Kidney (tissue), 14 donors: ENCODE results near the gene SYT3. TPM values are rescaled to one million over a fixed set of nuclear protein-coding genes. Genes with fewer than 3 reads are reported as not detected.

ENCODE experiments used
- DNase-seq, 5 donors: peaks; one replicate each; pipeline ENCODE4 v3.0.0-alpha.2; 2013 to 2020
- FAIRE-seq: peaks from 2 replicates; lab custom pipeline; 2012; peaks lifted over from hg19 to GRCh38; lab: Jason Lieb, UNC
- H3K27ac ChIP-seq, 2 donors: one replicate each; pipeline ENCODE4 v1.7.0; 2013; ENCODE audit warnings: low read depth in 2 of 2, low read length in 2 of 2, inconsistent platforms in 1 of 2
- H3K27me3 ChIP-seq: one replicate; pipeline ENCODE4 v1.7.1; 2013; ENCODE audit warnings: low read length, inconsistent platforms; ENCODE audit not compliant: control insufficient read depth, insufficient read depth
- H3K36me3 ChIP-seq, 3 donors: one replicate each; pipeline versions ENCODE4 v1.7.0 to v1.7.1; 2013; ENCODE audit warnings: low read length in 3 of 3, control low read depth in 1 of 3, inconsistent platforms in 1 of 3; ENCODE audit not compliant: insufficient read depth in 3 of 3, control insufficient read depth in 2 of 3
- H3K4me1 ChIP-seq, 3 donors: one replicate each; pipeline versions ENCODE4 v1.7.0 to v1.7.1; 2013; ENCODE audit warnings: low read length in 3 of 3, inconsistent platforms in 1 of 3, low read depth in 1 of 3; ENCODE audit not compliant: control insufficient read depth in 2 of 3, insufficient read depth in 2 of 3
- H3K4me3 ChIP-seq, 3 donors: one replicate each; pipeline versions ENCODE4 v1.7.0 to v1.8.1; 2013; ENCODE audit warnings: low read length in 3 of 3, control low read depth in 1 of 3, inconsistent platforms in 1 of 3
- H3K9ac ChIP-seq, 3 donors: one replicate each; pipeline versions ENCODE4 v1.7.0 to v1.7.1; 2013; ENCODE audit warnings: low read length in 3 of 3, control low read depth in 1 of 3, inconsistent platforms in 1 of 3
- H3K9me3 ChIP-seq, 3 donors: one replicate each; pipeline versions ENCODE4 v1.7.0 to v1.7.1; 2013; ENCODE audit warnings: low read length in 3 of 3, control low read depth in 1 of 3, inconsistent platforms in 1 of 3; ENCODE audit not compliant: control insufficient read depth in 2 of 3, insufficient read depth in 1 of 3
- intact Hi-C: fragments of 100-400 bp; cut with DNase I; formaldehyde crosslinking; loops from one replicate; pipeline ENCODE4 v1.11.1; 2022
- polyA plus RNA-seq: library from polyadenylated mRNA; stranded (reverse); fragments of 350-450 nt; fragmentation: Illumina TruSeq; extraction: RNeasy Lipid Tissue Mini Kit (QIAGEN cat#74804); gene quantifications from one replicate; pipeline ENCODE4 v1.2.3, GENCODE V29; 2014; ENCODE audit warnings: low read depth, low replicate concordance; ENCODE audit not compliant: insufficient read depth
- total RNA-seq: library from RNA; stranded (reverse); fragmentation: NEBNext Ultra II Directional; extraction: Animal tissue kit (Norgen Biotek cat#: 25700); gene quantifications from one replicate; pipeline ENCODE4 v1.2.1, GENCODE V29; 2021
- TF ChIP-seq, protein P1 (sequence below): IDR thresholded peaks from 3 replicates; pipeline ENCODE4 v1.5.1; 2012; ENCODE audit warnings: mild to moderate bottlenecking, moderate library complexity, borderline replicate concordance; ENCODE audit not compliant: insufficient read depth; ENCODE audit errors: extremely low read depth
- donor health status: control.
- donor health status: control.
- donor health status: control.
- donor health status: control.
- donor health status: control.
- donor health status: DM: yes; HTN: yes; CAD: no.
- donor health status: Normal renal cell carcinoma (clear cell type).

The SYT3 gene
- total and polyA plus RNA-seq, 2 donors from 2014 or later = 0.54 to 0.63 TPM

DNA sequence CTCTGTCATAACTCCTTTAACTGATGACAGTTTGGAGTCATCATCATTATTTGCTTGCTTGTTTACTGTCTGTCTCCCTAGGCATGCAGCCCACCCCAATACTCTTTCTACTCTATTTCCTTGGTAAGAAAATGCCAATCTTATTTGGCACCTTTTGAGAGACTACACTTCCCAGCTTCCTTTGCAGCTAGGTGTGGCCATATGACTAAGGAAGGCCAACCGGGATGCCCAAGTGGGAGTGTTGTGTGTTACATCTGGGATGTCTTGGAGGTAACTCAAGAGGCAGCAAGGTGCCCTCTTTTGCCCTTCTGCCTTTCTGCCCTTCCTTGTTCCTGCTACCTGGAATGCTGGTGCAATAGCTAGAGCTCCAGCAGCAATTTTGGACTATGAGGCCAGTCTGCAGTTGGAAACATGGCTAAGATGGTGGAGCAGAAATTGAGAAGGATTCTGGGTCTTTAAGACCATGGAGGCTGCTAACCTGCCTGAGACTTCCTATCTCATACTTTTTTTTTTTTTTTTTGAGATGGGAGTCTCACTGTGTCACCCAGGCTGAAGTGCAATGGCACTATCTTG is 37.0 kb upstream of the SYT3 start:
- Histone ChIP-seq H3K9me3 (no peaks in the 10 kb centered on the region), H3K4me1 (no peaks in the 10 kb centered on the region), H3K4me3 (no peak overlapping the region), H3K9ac (no peak overlapping the region), H3K27ac (no peak overlapping the region), H3K36me3 (no peaks in the 10 kb centered on the region), H3K27me3 (peaks cover 2% of the 10 kb centered on the region)
- intact Hi-C loops = no loop called here
- FAIRE-seq (no peak), DNase-seq (no peak)
- TF ChIP-seq, protein P1, sequence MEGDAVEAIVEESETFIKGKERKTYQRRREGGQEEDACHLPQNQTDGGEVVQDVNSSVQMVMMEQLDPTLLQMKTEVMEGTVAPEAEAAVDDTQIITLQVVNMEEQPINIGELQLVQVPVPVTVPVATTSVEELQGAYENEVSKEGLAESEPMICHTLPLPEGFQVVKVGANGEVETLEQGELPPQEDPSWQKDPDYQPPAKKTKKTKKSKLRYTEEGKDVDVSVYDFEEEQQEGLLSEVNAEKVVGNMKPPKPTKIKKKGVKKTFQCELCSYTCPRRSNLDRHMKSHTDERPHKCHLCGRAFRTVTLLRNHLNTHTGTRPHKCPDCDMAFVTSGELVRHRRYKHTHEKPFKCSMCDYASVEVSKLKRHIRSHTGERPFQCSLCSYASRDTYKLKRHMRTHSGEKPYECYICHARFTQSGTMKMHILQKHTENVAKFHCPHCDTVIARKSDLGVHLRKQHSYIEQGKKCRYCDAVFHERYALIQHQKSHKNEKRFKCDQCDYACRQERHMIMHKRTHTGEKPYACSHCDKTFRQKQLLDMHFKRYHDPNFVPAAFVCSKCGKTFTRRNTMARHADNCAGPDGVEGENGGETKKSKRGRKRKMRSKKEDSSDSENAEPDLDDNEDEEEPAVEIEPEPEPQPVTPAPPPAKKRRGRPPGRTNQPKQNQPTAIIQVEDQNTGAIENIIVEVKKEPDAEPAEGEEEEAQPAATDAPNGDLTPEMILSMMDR = no peak

DNA sequence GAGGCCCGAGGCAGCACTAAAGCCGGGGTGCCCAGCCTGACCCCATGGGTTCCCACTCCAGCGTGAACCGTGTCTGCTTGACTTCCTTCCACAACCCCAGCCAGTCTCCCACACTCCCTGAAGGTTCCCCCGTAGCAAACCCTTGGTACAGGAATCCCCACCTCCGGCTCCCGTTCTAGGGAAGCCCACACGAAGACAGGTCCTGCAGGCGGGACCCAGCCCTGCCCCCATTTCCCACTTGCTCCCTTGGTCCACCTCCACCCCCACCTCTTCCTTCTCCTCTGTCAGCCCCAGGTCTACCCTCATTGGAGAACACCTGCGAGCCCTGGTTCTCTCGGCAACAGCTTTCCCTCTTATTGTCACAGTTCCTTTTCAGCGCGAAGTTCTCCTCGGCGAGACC is 33.4 kb upstream of the SYT3 start:
- H3K27me3 ChIP-seq = peaks cover 7% of the 10 kb centered on the region
- no peak for FAIRE-seq
- intact Hi-C loops = no loop called here

DNA sequence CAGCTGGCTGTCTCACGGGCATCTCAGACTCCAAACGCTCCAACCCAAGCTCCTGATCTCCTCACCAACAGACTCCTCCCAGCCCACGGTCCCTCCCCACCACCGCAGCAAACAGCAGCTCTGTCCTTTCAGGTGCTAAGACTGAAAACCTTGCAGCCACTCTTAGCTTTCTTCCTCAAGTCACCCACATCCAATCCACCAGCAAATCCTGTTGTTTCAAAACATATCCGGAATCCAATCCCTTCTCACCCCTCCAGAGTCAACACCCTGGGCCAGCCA is 30.4 kb upstream of the SYT3 start:
- Histone ChIP-seq H3K27me3 (peaks cover 7% of the 10 kb centered on the region), H3K4me1 (no peaks in the 10 kb centered on the region), H3K9me3 (no peaks in the 10 kb centered on the region), H3K36me3 (no peaks in the 10 kb centered on the region), H3K9ac (no peak overlapping the region), H3K4me3 (no peak overlapping the region), H3K27ac (no peak overlapping the region)
- DNase-seq = no peak
- no peak for FAIRE-seq
- intact Hi-C loops = no loop called here
- TF ChIP-seq, protein P1 = no peak

More for the DNA sequence above, 33.4 kb upstream of the SYT3 start:
- TF ChIP-seq, protein P1 = no peak
- Histone ChIP-seq H3K9ac (no peak overlapping the region), H3K4me3 (no peak overlapping the region), H3K27ac (no peak overlapping the region), H3K36me3 (no peaks in the 10 kb centered on the region), H3K9me3 (no peaks in the 10 kb centered on the region), H3K4me1 (no peaks in the 10 kb centered on the region)
- DNase-seq = no peak
